ENCODE measurements around the gene HNF1A.

Gene HNF1A

GRCh38 chr12:120990487-120991055 lies 12.2 kb downstream of the HNF1A start:
- DNase-seq: no peak

GRCh38 chr12:120991965-120992364 lies 13.6 kb downstream of the HNF1A start:
- no peak for DNase-seq

GRCh38 chr12:120992989-120993388 lies 14.6 kb downstream of the HNF1A start:
- DNase-seq: no peak

- DNase-seq: no peak
Observed at GRCh38 chr12:120993496-120993895, 15.2 kb downstream of the HNF1A start.

- DNase-seq: no peak
Observed at GRCh38 chr12:120994059-120994458, 15.7 kb downstream of the HNF1A start.

GRCh38 chr12:120994589-120995337 lies 16.4 kb downstream of the HNF1A start:
- no peak for DNase-seq

GRCh38 chr12:120996133-120996746 lies 17.9 kb downstream of the HNF1A start:
- no peak for DNase-seq

- no peak for DNase-seq
Observed at GRCh38 chr12:120997448-120997847, 19.1 kb downstream of the HNF1A start.

- no peak for DNase-seq
Observed at GRCh38 chr12:120998435-120998834, 20.1 kb downstream of the HNF1A start.

- DNase-seq: no peak
Observed at GRCh38 chr12:120999191-121000120, 21.1 kb downstream of the HNF1A start.

GRCh38 chr12:121000530-121000929 lies 22.2 kb downstream of the HNF1A start:
- DNase-seq: no peak

GRCh38 chr12:121001060-121001459 lies 22.7 kb downstream of the HNF1A start:
- DNase-seq: no peak

- no peak for DNase-seq
Observed at GRCh38 chr12:121001841-121002483, 23.6 kb downstream of the HNF1A start.

GRCh38 chr12:121003650-121004049 lies 25.3 kb downstream of the HNF1A start:
- DNase-seq: no peak

GRCh38 chr12:121004253-121004815 lies 26.0 kb downstream of the HNF1A start:
- no peak for DNase-seq

GRCh38 chr12:121005346-121005815 lies 27.0 kb downstream of the HNF1A start:
- peak; percentile 13 for DNase-seq

- no peak for DNase-seq
Observed at GRCh38 chr12:121008347-121009098, 30.2 kb downstream of the HNF1A start.

- no peak for DNase-seq
Observed at GRCh38 chr12:121009741-121010140, 31.4 kb downstream of the HNF1A start.

- DNase-seq: no peak
Observed at GRCh38 chr12:121010860-121011259, 32.5 kb downstream of the HNF1A start.

- no peak for DNase-seq
Observed at GRCh38 chr12:121011820-121012219, 33.5 kb downstream of the HNF1A start.

- DNase-seq: no peak
Observed at GRCh38 chr12:121013715-121014114, 35.4 kb downstream of the HNF1A start.
